ENCODE results near the gene SPG7.

GRCh38 chr16:89563639-89564392 is 55.6 kb downstream of the SPG7 start:
- no peak for TF ChIP-seq EZH2 (IDR thresholded peaks at IDR 0.05; ENCODE audit: insufficient read depth, low read length)
- TF ChIP-seq, protein P1, sequence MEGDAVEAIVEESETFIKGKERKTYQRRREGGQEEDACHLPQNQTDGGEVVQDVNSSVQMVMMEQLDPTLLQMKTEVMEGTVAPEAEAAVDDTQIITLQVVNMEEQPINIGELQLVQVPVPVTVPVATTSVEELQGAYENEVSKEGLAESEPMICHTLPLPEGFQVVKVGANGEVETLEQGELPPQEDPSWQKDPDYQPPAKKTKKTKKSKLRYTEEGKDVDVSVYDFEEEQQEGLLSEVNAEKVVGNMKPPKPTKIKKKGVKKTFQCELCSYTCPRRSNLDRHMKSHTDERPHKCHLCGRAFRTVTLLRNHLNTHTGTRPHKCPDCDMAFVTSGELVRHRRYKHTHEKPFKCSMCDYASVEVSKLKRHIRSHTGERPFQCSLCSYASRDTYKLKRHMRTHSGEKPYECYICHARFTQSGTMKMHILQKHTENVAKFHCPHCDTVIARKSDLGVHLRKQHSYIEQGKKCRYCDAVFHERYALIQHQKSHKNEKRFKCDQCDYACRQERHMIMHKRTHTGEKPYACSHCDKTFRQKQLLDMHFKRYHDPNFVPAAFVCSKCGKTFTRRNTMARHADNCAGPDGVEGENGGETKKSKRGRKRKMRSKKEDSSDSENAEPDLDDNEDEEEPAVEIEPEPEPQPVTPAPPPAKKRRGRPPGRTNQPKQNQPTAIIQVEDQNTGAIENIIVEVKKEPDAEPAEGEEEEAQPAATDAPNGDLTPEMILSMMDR (IDR thresholded peaks at IDR 0.05; ENCODE audit: insufficient read depth, low read depth, low read length): no peak

Data from astrocyte (in vitro differentiated cells and primary cell).